Activated naive CD4-positive, alpha-beta T cell treated with anti-CD3 and anti-CD28 coated beads for 36 hours (primary cell): ENCODE data around the gene DUSP15. TPM values are rescaled to one million over a fixed set of nuclear protein-coding genes. Genes with fewer than 3 reads are reported as not detected.
"Not testable (repeated sequence)": the region's sequence is repeated elsewhere in the genome, so short reads cannot be mapped to it uniquely, and the experiment has no call there.

Source experiments
- CTCF ChIA-PET: fragments of 350-600 bp; sonication (Branson Sonifier 250); formaldehyde crosslinking; loops from one replicate; lab custom pipeline; 2021; ENCODE audit warnings: antibody characterized with exemption; lab: Charles Lee
- DNase-seq: peaks from one replicate; pipeline ENCODE4 v3.0.0-alpha.2; 2020
- H3K27ac Mint-ChIP-seq: one replicate; pipeline ENCODE4 v1.8.0; 2021; ENCODE audit warnings: mild to moderate bottlenecking, mixed read lengths
- H3K27me3 Mint-ChIP-seq: one replicate; pipeline ENCODE4 v1.8.0; 2021; ENCODE audit warnings: low read depth, mixed read lengths
- H3K36me3 Mint-ChIP-seq: one replicate; pipeline ENCODE4 v1.8.0; 2021; ENCODE audit warnings: low read depth, mixed read lengths
- H3K4me1 Mint-ChIP-seq: one replicate; pipeline ENCODE4 v1.8.0; 2021; ENCODE audit warnings: low read depth, mixed read lengths
- H3K4me3 Mint-ChIP-seq: one replicate; pipeline ENCODE4 v1.8.0; 2021; ENCODE audit warnings: mild to moderate bottlenecking, moderate library complexity, mixed read lengths
- H3K9me3 Mint-ChIP-seq: one replicate; pipeline ENCODE4 v1.8.0; 2021; ENCODE audit warnings: mixed read lengths
- intact Hi-C: fragments of 100-400 bp; cut with micrococcal nuclease; formaldehyde crosslinking; loops from one replicate; pipeline ENCODE4 v1.15.1; 2023
- total RNA-seq, 2 experiments: library from RNA; stranded (reverse); gene quantifications; one replicate each; pipeline ENCODE4 v1.2.3, GENCODE V29; 2021

DUSP15 gene, protein sequence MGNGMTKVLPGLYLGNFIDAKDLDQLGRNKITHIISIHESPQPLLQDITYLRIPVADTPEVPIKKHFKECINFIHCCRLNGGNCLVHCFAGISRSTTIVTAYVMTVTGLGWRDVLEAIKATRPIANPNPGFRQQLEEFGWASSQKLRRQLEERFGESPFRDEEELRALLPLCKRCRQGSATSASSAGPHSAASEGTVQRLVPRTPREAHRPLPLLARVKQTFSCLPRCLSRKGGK
- total RNA-seq = not detected

DNA sequence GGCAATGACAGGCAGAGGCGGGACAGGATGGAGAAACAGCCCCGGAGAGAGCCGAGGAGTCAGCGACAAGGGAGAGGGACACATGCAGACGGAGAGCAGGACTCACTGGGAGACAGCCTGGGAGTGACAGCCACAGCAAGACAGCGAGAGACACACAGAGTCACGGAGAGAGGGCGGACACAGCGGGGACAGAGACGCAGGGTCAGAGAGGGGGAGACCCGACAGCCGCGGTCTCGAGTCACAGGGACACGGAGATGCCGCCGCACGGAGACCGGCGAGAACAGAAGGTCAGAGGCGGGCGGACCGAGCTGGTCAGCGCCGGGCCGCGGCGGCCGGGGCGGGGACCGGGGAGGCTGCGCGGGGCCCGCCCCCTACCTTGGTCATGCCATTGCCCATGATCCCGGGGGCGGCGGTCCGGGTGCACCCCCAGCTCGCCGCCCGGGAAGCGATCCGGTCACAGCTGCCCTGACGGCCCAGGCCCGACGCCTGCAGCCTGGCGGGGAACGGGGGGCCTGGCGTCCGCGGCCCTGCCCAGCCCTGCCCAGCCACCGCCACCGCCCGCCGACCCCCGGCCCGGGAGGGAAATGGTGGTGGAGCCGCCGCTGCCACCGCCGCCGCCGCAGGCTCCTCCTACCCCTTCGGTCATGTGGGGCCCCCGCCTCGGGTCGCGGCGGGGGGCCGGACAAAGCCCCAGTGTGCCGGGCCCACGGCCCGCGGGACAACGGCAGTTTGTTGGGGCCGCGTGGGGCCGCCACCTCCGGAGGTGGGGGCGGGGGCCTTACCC, at the start of gene DUSP15, which contains the start of gene TTLL9:
Gene DUSP15 (minus strand): TSS at position 586 of the 784 bp plus-strand sequence. CDS start 190 bp downstream, at position 396.
Gene TTLL9 (plus strand): TSS at position 693 of the 784 bp plus-strand sequence. CDS start 493 bp downstream, outside the sequence.
- Mint-ChIP-seq H3K27me3 (peaks cover 31% of the 10 kb centered on the region), H3K9me3 (no peaks in the 10 kb centered on the region), H3K4me3 (peak within 1 kb of the TSS; percentile 69), H3K27ac (no peak within 1 kb of the TSS), H3K4me1 (peaks cover 12% of the 10 kb centered on the region), H3K36me3 (no peaks in the 10 kb centered on the region)
- peak; percentile 12 for DNase-seq
- intact Hi-C loops = no loop called here
- CTCF ChIA-PET = interaction anchor here (0.6 to 2.5 kb wide), 2 partner anchors 10 to 13 kb away, joined by 3 to 10 read pairs; no protein-coding TSS in a partner anchor

DNA sequence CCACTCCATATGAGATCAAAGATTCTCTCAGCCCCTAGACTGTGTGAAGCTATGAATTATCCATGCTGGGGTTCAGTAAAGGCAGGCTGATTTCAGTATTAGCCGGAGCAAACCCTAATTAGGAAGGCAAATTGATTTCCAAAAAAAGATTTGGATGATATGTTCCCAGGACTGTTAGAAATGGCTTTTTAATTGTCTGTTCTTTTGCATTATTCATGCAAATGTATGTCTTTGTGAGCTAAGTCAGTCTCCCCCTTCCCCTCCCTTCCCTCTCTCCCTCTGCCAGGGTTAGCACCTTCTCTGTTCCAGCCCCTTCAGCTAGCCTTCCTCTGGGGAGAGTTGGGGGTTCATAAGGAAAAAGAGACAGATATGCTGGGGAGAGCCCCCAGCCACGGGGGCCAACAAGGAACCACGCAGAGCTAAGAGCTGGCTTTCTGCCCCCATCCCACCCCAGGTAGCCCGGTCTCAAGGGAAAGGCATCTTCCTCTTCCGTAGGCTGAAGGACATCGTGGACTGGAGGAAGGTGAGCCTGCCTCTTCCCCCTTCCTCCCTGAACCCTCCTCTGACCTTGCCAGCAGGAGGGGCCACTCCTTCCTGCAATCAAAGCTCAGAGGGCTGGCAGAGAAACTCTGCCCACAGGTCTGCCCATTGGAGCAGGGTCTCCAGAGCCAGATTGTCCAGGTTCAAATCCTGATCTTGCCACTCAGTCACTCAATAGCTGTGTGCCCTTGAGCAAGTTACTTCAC, 49.3 kb upstream of the DUSP15 start:
- Mint-ChIP-seq H3K27ac (no peak overlapping the region), H3K4me1 (peaks cover 3% of the 10 kb centered on the region), H3K9me3 (no peaks in the 10 kb centered on the region), H3K36me3 (no peaks in the 10 kb centered on the region), H3K4me3 (no peak overlapping the region), H3K27me3 (peaks cover 5% of the 10 kb centered on the region)
- CTCF ChIA-PET = interaction anchor here (2.8 kb wide), 1 partner anchor 33 kb away, joined by 9 read pairs; the partner anchor contains the start of gene PDRG1
- intact Hi-C loops = no loop called here
- no peak for DNase-seq

DNA sequence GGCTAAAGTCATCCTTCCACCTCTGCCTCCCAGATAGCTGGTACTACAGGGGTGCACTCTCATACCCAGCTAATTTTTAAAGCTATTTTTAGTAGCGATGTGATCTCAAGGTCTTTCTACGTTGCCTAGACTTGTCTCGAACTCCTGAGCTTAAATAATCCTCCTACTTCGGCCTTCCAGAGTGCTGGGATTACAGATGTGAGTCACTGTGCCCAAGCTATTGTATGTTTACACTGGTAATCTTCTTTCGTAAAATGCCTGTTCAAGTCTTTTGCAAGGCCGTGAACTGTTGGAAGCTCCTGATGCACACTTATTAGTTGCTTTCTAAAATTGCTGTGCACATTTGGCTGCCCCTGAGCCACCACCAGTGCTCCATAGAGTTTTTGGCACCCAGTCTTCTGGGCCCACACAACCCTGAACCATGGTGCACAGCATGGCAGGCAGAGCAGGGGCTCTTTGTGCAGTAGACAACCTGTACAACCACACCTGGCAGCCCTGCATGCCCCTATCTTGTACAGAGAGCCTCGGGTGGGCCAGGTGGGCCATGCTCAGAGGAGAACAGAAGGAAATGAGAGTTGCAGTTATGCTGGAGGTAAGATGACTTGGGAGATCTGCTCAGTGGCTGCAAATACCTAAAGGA, 48.3 kb upstream of the DUSP15 start:
- intact Hi-C loops = no loop called here
- CTCF ChIA-PET = interaction anchor here (2.8 kb wide), 1 partner anchor 34 kb away, joined by 9 read pairs; the partner anchor contains the start of gene PDRG1
- Mint-ChIP-seq H3K27ac (no peak overlapping the region), H3K27me3 (peaks cover 2% of the 10 kb centered on the region), H3K36me3 (no peaks in the 10 kb centered on the region), H3K4me3 (no peak overlapping the region), H3K9me3 (no peaks in the 10 kb centered on the region), H3K4me1 (no peaks in the 10 kb centered on the region)
- DNase-seq = no peak

DNA sequence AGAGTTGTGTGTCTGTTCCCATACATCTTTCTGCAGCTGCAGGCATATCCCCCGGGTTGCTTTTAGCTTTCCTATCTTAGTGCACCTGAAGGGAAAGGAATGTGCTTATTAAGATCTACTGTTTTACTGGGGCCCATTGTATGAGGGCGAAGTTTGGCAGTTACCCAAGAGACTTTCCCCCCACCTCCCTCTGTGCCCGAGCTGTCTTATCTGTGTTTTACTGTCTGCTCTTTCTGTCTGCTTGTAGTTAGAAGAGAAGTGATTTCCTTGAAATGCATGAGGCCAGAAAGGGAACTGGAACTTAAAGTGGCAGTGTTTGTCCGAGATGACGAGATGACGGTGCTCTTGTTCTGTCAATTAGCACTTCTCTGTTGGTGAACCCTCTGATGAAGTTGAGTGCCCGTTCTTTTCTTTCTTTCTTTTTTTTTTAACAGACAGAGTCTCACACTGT, 47.7 kb upstream of the DUSP15 start:
- H3K4me3 Mint-ChIP-seq, H3K36me3 Mint-ChIP-seq, H3K9me3 Mint-ChIP-seq, DNase-seq, H3K4me1 Mint-ChIP-seq, H3K27me3 Mint-ChIP-seq, intact Hi-C loops, H3K27ac Mint-ChIP-seq: not testable (repeated sequence)
- CTCF ChIA-PET = interaction anchor here (0.7 to 2.8 kb wide), 2 partner anchors 34 to 275 kb away, joined by 6 to 9 read pairs; partner anchors contain the start of gene PDRG1

DNA sequence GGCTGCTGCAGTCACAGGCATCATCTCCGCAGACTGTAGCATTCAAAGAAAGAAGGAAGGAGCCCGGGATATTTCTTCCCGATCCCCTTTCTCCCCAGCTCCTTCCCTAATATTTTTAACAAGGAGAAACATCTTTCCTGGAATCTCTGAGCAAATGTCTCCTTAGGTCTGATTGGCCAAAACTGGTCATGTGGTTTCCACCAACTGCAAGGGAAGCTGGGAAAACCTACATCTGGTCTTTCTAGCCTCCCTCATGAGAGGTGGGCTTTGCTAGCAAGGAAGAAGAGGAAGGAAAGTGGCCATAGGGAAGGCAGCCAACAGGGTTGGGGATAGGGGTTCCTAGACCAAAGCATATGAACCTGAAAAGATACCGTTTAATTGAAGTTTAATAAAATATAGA, 46.4 kb upstream of the DUSP15 start:
- CTCF ChIA-PET = no interaction called here

DNA sequence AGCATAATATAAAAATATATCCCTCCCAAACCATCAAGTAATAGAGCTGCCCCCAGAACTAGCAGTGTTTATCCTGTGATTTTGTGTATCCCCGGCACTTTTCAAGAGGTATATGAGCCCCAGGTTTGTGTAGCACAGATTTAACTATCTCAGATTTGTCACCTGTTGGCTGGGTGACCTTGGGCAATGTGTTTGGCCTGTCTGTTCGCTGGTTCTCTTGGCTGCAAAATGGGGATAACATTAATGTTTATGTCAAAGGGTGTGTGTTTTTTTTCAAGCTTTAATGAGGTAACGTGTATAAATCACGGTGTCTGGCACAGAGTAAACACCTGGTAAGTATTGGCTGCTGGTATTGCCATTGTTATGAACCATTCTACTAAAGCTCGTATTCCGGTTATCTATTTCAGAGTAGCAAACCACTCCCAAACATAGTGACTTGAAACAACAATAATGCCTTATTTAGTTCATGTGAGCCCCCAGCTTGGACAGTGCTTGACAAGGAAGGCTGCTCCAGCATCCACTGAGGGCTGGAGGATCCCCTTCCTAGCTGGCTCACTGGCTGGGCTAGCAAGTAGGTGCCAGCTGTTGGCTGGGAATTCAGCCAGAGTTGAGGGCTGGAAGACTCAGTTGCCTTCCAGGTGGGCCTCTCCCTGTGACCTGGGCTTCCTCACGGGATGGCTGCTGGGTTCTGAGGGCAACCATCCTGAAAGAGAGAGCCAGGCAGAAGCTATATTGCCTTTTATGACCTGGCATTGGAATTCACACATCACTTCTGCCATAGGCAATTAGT, 45.4 kb upstream of the DUSP15 start:
- H3K4me3 Mint-ChIP-seq = no peak overlapping the region
- CTCF ChIA-PET = no interaction called here
- no peak for DNase-seq

More for the DNA sequence above, 46.4 kb upstream of the DUSP15 start:
- DNase-seq = no peak
- peaks cover 2% of the 10 kb centered on the region for H3K27me3 Mint-ChIP-seq
- no peak overlapping the region for H3K4me3 Mint-ChIP-seq
- H3K9me3 Mint-ChIP-seq = no peaks in the 10 kb centered on the region
- no peak overlapping the region for H3K27ac Mint-ChIP-seq
- H3K4me1 Mint-ChIP-seq = no peaks in the 10 kb centered on the region
- no peaks in the 10 kb centered on the region for H3K36me3 Mint-ChIP-seq
- intact Hi-C loops = no loop called here

DNA sequence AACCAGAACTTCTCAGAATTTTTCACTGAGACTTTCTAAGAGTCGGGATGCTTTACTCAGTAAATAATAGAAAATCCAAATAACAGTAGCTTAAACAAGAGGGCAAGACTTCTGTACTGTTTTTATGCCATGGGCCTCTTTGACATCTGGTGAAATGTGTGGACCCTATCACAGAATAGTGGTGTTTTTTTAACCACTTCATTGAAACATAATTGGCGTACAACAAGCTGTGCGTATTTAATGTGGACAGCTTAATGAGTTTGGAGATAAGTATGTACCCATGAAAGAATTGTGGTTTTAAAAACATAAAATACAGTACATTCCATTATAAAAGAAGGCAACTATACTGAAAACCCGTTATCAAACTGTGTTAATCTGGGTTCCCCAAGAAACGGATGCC, 43.8 kb upstream of the DUSP15 start:
- CTCF ChIA-PET = interaction anchor here (1.2 to 1.7 kb wide), 2 partner anchors 67 to 91 kb away, joined by 3 read pairs; no protein-coding TSS in a partner anchor
- no peak overlapping the region for H3K4me3 Mint-ChIP-seq
- DNase-seq = no peak
- peaks cover under 1% of the 10 kb centered on the region for H3K27me3 Mint-ChIP-seq
- intact Hi-C loops = no loop called here
- H3K27ac Mint-ChIP-seq = no peak overlapping the region
- H3K36me3 Mint-ChIP-seq = no peaks in the 10 kb centered on the region
- no peaks in the 10 kb centered on the region for H3K9me3 Mint-ChIP-seq
- H3K4me1 Mint-ChIP-seq = no peaks in the 10 kb centered on the region

More for the DNA sequence above, 45.4 kb upstream of the DUSP15 start:
- H3K27me3 Mint-ChIP-seq = peaks cover 2% of the 10 kb centered on the region
- H3K36me3 Mint-ChIP-seq = no peaks in the 10 kb centered on the region
- intact Hi-C loops = no loop called here
- H3K27ac Mint-ChIP-seq = no peak overlapping the region
- no peaks in the 10 kb centered on the region for H3K9me3 Mint-ChIP-seq
- no peaks in the 10 kb centered on the region for H3K4me1 Mint-ChIP-seq

DNA sequence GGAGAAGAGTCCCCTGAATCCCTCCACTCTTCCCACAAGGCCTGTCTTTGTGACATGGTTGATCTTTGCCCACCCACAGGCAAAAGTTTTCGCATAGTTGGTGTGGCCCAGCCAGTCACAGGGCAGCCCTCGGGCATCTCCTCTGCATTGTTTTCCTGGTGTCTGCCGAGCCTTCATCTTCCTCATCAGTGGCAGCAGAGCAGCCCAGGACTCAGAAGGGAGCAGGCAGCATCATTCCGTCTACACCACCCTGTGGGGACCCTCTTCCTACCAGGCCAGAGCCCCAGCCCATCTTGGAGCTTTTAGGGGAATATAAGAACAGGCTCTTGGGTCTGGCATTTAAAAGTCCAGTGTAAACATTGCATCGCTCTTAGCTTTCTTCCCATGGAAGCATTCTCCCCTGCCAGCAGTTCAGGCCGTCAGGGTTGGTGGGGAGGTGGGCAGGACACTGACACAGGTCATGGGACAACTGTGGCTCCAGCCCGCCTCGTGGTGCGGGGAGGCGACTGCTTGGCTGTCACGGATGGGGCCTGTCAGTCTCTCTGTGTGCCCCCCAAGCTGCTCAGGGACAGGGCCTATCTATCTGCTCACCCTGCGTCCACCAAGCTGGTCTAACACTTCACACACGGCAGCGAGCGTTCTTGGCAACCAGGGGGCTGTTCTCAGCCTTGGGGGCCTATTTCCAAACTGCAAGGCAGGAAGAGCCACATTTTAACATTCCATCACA, 43.3 kb upstream of the DUSP15 start:
- Mint-ChIP-seq H3K9me3 (no peaks in the 10 kb centered on the region), H3K4me1 (no peaks in the 10 kb centered on the region), H3K27ac (no peak overlapping the region), H3K4me3 (no peak overlapping the region), H3K27me3 (no peaks in the 10 kb centered on the region), H3K36me3 (no peaks in the 10 kb centered on the region)
- CTCF ChIA-PET = interaction anchor here (1.2 to 1.7 kb wide), 2 partner anchors 67 to 90 kb away, joined by 3 read pairs; no protein-coding TSS in a partner anchor
- intact Hi-C loops = no loop called here
- no peak for DNase-seq

DNA sequence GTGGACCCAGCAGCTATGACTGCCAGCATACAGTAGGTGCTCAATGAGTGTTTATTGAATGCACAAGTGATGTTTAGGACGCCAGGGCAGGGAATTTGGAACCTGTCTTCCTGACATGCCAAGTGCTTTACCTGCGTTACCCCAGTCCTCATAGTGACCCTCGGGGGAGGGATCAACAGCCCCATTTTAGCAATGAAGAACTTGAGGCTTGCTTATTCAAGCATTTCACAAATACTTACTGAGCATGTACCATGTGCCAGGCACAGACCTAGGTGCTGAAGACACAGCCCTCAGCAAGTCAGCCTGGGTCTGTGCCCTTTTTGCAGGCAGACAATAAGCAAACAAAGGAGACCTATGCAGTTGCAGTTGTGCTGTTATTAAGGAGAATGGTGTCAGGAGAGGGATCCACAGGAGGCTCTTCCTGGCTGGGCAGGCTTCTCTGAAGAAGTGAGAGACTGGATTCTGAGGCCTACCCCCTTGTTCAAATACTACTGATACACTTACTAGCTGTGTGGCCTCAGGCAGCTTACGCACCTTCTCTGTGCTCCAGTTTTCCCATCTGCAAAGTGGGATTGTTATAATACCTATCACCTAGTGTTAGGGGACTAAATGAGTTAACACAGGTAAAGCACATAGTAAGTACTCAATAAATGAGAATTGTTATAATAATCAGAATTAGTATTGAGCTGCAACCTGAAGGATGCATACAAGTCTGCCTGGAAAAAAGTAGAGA, 39.9 kb upstream of the DUSP15 start:
- Mint-ChIP-seq H3K4me1 (no peaks in the 10 kb centered on the region), H3K36me3 (no peaks in the 10 kb centered on the region), H3K9me3 (no peaks in the 10 kb centered on the region), H3K27me3 (no peaks in the 10 kb centered on the region), H3K27ac (no peak overlapping the region), H3K4me3 (no peak overlapping the region)
- CTCF ChIA-PET = no interaction called here
- intact Hi-C loops = no loop called here
- no peak for DNase-seq
